D721Med (cell line): ENCODE results near the gene KASH5.

Experiments used
- DNase-seq: peaks from one replicate; pipeline ENCODE4 v3.0.0; 2011; ENCODE audit warnings: low spot score; ENCODE audit not compliant: insufficient read length
- FAIRE-seq: peaks from 2 replicates; lab custom pipeline; 2011; peaks lifted over from hg19 to GRCh38; lab: Jason Lieb, UNC
- TF ChIP-seq, protein P1 (sequence below): IDR thresholded peaks from 2 replicates; pipeline ENCODE4 v1.5.1; 2012; ENCODE audit warnings: mild to moderate bottlenecking, control low read depth; ENCODE audit not compliant: insufficient read depth; ENCODE audit errors: missing control alignments

The KASH5 gene

DNA sequence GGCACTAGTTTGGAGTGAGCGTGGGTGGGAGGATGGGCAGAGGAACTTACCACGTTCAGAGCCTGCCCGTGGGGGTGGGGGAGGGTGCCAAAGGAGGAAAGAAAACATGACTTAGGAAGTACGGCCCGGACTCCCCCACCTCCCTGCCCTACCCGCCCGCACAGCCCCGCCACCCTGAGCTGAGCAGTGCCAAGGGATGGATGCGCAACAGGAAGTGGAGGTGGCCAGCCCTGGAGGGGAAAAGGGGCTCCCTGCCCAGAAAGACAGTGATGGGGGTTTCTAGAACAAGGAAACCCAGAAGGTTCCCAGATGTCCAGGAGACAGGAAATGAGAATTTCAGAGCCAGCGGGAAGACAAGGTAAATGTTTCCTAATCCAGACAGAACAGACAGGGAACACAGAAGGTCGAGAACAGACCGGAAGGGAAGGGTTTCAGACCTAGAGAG, 32.1 kb upstream of the KASH5 start:
- DNase-seq = no peak
- TF ChIP-seq, protein P1, sequence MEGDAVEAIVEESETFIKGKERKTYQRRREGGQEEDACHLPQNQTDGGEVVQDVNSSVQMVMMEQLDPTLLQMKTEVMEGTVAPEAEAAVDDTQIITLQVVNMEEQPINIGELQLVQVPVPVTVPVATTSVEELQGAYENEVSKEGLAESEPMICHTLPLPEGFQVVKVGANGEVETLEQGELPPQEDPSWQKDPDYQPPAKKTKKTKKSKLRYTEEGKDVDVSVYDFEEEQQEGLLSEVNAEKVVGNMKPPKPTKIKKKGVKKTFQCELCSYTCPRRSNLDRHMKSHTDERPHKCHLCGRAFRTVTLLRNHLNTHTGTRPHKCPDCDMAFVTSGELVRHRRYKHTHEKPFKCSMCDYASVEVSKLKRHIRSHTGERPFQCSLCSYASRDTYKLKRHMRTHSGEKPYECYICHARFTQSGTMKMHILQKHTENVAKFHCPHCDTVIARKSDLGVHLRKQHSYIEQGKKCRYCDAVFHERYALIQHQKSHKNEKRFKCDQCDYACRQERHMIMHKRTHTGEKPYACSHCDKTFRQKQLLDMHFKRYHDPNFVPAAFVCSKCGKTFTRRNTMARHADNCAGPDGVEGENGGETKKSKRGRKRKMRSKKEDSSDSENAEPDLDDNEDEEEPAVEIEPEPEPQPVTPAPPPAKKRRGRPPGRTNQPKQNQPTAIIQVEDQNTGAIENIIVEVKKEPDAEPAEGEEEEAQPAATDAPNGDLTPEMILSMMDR = no peak
- FAIRE-seq = no peak

DNA sequence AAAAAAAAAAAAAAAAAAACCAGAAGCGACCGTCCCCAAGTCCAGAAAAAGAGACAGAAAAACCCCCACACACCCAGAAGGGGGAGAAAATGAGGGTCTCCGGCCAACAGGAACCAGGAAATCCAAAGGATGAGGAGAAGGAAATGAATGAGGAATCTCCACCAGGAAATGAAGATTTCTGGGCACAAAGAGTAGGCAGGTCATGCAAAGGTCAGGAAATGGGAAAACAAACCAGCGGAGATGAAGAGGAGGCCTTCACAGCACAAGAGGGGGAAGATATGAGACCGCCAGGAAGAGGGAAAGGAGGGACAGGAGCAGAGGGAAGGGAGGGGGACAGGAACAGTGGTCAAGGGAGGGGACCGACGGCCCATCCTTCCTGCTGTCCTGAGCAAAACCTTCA, 31.7 kb upstream of the KASH5 start:
- DNase-seq (no peak), FAIRE-seq (no peak)
- TF ChIP-seq, protein P1 = no peak

DNA sequence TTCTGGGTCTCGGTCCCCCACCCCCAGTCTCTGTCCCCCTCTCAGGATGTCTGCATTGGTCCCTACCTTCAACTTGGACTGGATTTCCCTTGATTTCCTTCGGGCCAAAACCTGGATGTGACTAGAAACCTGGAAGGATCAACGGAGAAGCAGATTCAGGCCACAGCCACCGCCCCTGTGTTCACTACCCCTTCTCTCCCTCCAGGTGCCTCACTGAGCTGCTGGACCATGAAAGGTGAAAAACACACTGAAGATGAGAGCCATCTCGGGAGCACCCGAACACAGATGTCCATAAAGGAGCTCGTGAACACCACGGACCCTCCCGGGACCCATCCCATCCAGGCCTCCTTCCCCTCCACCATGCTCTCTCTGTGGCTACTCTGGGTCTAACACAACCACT, 30.9 kb upstream of the KASH5 start:
- no peak for FAIRE-seq

DNA sequence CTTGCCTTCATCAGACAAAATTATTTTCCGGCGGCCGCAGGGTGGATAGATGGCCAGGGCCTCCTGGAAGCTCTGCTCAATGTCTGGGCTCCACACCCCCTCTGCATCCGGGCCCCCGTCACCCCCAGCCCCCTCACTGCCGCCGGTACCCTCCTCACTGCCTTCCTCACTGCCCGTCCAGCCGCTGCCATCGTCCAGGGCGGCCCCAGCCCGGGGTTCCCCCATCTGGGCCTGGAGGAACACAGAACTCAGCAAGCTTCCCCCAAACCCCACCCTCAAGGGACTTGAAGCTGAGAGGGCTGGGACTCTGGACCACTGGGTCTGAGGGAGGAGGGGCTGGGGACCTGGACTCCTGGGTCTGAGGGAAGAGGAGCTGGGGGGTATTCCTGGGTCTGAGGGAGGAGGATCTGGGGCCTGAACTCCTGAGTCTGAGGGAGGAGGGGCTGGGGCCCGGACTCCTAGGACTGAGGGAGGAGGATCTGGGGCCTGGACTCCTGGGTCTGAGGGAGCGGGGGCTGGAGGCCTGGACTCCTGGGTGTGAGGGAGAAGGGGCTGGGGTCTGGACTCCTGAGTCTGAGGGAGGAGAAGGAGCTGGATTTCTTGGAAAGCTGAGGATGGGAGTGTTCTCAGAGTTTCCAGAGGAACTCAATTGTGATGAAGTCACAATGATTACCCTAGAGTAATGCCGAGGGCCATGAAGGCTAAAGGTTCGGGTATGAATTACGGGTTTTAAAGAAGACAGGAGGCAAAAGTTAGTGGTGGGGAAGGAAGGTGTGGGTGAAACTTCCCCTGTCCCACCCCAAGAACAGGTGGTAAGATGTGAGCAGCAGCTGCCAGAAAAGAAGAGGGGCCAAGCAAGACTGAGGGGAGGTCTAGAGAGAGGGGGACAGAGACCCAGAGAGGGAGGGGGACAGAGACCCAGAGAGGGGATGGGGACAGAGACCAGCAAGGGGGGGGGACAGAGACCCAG, 27.9 kb upstream of the KASH5 start:
- no peak for FAIRE-seq
- DNase-seq = no peak

More for the DNA sequence above, 30.9 kb upstream of the KASH5 start:
- no peak for DNase-seq
- TF ChIP-seq, protein P1 = no peak

DNA sequence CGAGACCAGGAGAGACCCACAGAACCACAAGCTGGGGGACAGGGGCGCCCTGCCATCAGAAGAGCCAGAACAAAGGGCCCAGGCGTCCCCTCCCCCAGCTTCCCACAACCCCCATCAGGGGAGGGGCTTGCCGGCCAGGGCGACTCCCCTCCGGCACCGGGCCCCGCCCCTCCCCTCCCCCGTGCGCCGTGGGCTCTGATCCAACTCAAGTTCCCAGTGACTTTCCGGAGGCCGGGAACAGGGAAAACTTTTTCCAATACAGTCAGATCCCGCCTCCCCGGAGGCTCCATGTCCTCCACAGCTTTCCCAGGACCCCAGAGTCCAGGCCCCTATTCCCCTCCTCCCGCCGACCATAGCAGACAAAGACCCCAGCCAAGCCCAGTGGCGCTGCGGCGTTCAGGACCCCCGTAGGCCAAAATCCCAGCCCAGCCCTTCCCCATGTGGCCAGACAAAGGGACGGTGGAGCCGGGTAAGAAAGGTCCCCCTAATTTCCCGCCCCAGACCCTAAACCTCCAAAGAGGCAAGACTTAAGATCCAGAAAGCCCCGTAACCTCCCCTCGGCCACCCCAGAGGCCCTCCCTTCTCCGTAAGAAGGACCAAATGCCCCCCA, 26.5 kb upstream of the KASH5 start:
- TF ChIP-seq, protein P1 = no peak
- DNase-seq (no peak), FAIRE-seq (no peak)

More for the DNA sequence above, 27.9 kb upstream of the KASH5 start:
- TF ChIP-seq, protein P1 = no peak

DNA sequence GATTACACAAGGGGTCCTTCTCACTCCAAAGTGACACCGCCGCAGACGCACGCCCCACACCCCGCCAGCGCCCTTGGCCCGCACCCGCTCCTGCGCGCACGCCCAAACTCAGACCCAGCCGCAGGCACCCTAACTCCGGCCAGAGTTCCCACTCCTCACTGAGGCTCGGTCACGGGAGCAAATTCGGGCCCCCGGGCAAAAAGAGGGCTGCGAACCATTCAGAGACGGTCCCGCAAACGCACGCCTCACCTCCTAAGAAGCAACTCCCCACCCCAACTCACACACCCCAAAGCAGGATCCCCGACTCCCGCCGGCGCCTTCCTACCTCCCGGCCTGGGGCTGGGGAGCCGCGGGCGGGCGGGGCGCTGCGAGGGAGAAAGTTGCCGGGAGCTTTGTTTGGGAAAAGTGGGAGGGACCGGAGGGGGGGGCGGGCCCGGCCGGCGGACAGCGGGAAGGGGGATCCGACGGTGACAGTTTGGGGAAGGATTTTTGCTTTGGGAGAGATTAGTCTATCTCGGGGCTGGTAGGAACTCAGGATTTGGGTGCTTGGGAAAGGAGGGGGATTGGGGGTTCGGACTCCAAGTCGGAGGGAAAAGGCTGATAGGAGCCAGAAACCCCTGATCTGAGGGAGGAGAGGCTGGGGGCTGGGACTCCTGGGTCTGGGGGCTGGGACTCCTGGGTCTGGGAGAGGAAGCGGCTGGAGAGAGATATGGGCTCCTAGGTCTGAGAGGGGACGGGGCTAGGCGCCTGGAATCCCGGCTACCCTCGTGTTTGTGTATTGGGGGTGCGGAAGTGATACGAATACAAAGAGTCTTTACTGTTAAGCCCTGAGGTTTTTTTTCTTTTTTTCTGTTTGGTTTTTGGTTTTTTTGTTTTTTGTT, 25.8 kb upstream of the KASH5 start, which contains the start of gene TEAD2:
TSS of gene TEAD2 (minus strand) at position 369 of the 881 bp plus-strand sequence. CDS start 2,341 bp downstream, outside the sequence.
- FAIRE-seq (no peak), DNase-seq (no peak)
- TF ChIP-seq, protein P1 = no peak
